ENCODE measurements around the gene WWTR1.

Gene WWTR1

GRCh38 chr3:149506540-149506939, 151.3 kb downstream of the WWTR1 start:
- no peak for DNase-seq (ENCODE audit: low read depth)
- no peak for TF ChIP-seq CTCF (IDR thresholded peaks at IDR 0.05; ENCODE audit: low read depth, low read length, missing control alignments)
- H3K4me3 ChIP-seq (ENCODE audit: low read depth, low read length): no peak overlapping the region

DNA sequence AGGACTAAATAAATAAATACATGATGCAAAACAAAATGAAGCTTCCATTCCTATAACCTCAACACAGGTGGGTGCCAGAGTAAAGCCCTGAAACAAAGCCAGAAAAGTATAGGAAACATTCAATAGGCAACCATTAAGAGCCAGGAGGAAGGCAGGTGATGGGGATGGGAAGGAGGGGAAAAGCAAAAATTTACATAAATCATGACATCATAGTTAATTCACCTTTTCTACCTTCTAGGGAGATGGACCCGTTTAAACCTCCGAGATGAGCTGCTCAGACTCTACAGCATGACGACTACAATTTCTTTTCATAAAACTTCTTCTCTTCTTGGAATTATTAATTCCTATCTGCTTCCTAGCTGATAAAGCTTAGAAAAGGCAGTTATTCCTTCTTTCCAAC, 155.4 kb downstream of the WWTR1 start:
- no peak for DNase-seq (ENCODE audit: low read depth)
- H3K4me3 ChIP-seq (ENCODE audit: low read depth, low read length): no peak overlapping the region
- TF ChIP-seq CTCF (IDR thresholded peaks at IDR 0.05; ENCODE audit: low read depth, low read length, missing control alignments): no peak

DNA sequence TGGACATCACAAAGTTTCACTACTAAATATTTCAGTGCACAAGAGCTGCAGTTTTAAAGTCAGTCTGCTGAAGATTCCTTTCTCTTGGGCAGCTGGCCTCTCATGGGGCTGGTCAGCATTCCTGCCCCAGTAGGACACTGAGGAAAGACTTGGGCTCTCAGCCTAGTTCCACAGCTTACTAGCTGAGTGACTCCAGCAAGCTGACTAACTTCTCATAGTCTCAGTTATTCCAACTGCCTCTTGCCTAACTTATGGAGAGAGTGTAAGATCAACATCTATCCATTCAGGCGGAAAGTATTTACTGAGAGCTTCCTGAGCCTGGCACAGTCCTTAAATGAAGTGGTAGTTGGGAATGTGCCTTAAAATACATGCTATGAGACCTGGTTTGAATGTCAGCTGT, 156.3 kb downstream of the WWTR1 start:
- no peak for TF ChIP-seq CTCF (IDR thresholded peaks at IDR 0.05; ENCODE audit: low read depth, low read length, missing control alignments)
- DNase-seq (ENCODE audit: low read depth): no peak
- H3K4me3 ChIP-seq (ENCODE audit: low read depth, low read length): no peak overlapping the region

DNA sequence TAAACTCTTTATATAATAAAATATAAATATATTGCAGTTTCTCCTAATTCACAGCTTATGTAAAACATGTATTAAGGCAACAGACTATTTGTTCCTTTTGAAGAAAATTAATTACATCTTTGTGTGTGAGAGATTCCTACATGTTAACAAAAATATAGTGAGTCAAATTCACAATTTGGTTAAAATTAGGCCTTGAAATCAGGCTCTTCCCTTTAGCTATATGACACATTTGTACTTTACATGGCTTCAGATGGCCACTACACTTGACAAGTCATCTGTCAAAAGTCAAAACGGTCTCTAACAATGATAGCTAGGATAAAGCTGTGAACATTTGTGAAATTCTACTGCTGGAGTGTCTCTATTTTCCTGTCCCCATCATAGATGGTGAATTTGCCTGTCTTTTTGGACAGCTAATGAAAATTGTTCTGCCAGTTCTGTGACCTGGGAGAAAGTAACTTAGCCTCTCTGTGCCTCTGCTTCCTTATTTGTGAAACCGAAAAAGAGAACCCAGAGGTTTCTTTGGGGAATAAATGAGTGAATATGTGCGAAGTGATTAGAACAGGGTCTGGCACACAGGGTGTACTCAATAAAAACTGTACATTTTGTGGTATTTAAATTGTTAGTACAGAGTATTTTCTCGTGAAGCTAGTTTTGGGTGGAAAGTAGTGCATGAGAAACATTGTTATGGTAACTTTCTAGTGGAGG, 159.7 kb downstream of the WWTR1 start:
- TF ChIP-seq CTCF (IDR thresholded peaks at IDR 0.05; ENCODE audit: low read depth, low read length, missing control alignments): no peak
- no peak for DNase-seq (ENCODE audit: low read depth)

GRCh38 chr3:149496891-149497290, 160.9 kb downstream of the WWTR1 start:
- TF ChIP-seq CTCF (IDR thresholded peaks at IDR 0.05; ENCODE audit: low read depth, low read length, missing control alignments): no peak
- DNase-seq (ENCODE audit: low read depth): no peak
- H3K4me3 ChIP-seq (ENCODE audit: low read depth, low read length): no peak overlapping the region

More for the DNA sequence above, 159.7 kb downstream of the WWTR1 start:
- no peak overlapping the region for H3K4me3 ChIP-seq (ENCODE audit: low read depth, low read length)

- TF ChIP-seq CTCF (IDR thresholded peaks at IDR 0.05; ENCODE audit: low read depth, low read length, missing control alignments): no peak
- DNase-seq (ENCODE audit: low read depth): no peak
- no peak overlapping the region for H3K4me3 ChIP-seq (ENCODE audit: low read depth, low read length)
Observed at GRCh38 chr3:149495581-149496125, 162.2 kb downstream of the WWTR1 start.
